HUES6 (cell line): ENCODE measurements around the gene HSD17B12.

Experiments
- H3K27ac ChIP-seq: 2 replicates; pipeline ENCODE4 v1.7.0; 2013; ENCODE audit warnings: low read depth, mild to moderate bottlenecking, low read length, inconsistent platforms
- H3K27me3 ChIP-seq: 2 replicates; pipeline ENCODE4 v1.6.1; 2013; ENCODE audit warnings: low read length; ENCODE audit not compliant: control insufficient read depth, insufficient read depth
- H3K36me3 ChIP-seq: 2 replicates; pipeline ENCODE4 v1.6.1; 2013; ENCODE audit warnings: low read length; ENCODE audit not compliant: control insufficient read depth, insufficient read depth
- H3K4me1 ChIP-seq: 2 replicates; pipeline ENCODE4 v1.6.1; 2013; ENCODE audit warnings: low read length; ENCODE audit not compliant: control insufficient read depth, insufficient read depth
- H3K4me3 ChIP-seq: 2 replicates; pipeline ENCODE4 v1.5.1; 2013; ENCODE audit warnings: low read depth, low read length
- H3K9ac ChIP-seq: one replicate; pipeline ENCODE4 v1.6.1; 2013; ENCODE audit warnings: mild to moderate bottlenecking, low read length
- H3K9me3 ChIP-seq: 2 replicates; pipeline ENCODE4 v1.6.1; 2013; ENCODE audit warnings: low read depth, low read length; ENCODE audit not compliant: control insufficient read depth, insufficient read depth

The HSD17B12 gene

DNA sequence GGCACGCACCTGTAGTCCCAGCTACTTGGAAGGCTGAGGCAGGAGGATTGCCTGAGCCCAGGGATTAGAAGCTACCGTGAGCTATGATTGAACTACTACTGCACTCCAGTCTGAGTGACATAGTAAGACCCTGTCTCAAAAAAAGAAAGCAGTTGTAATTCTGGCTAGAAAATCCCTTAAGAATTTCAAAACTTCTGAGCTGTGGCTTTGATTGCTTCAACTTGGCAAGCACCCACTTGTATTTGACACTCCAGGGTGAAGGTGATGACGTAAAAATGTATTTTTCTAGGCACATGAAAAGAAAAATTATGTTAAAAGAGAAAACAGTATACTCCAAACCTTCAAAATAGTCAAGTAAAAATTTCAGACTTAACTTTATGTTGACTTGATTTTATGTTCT, 176.5 kb downstream of the HSD17B12 start:
- Histone ChIP-seq H3K4me3 (no peak overlapping the region), H3K9me3 (peaks cover 3% of the 10 kb centered on the region; the same call in 1 of the 2 replicates), H3K36me3 (peaks cover 21% of the 10 kb centered on the region), H3K4me1 (no peaks in the 10 kb centered on the region), H3K9ac (no peak overlapping the region), H3K27me3 (no peaks in the 10 kb centered on the region), H3K27ac (no peak overlapping the region)

DNA sequence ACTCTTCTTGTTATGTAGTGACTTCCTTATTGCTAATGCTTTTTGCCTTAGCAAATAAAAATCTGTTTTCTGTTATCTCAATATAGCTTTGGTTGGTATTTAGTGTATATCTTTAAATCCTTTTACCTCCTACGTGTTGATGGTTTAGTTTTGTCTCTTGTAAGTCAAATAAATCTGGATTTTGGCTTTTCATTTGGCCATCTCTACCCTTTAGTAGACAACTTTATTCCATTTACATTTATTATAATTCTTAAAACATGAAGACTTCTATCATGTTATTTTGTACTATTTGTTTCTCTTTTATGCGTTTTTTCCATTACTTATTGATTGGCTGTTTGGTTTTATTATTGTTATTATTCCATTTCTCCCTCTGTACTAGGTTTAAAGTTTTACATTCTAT, 180.6 kb downstream of the HSD17B12 start:
- H3K27me3 ChIP-seq: no peaks in the 10 kb centered on the region
- H3K36me3 ChIP-seq: 0 out of 2 replicates have a peak, but pooled peaks cover 4% of the 10 kb centered on the region
- H3K27ac ChIP-seq: no peak overlapping the region
- no peak overlapping the region for H3K9ac ChIP-seq
- peaks cover 3% of the 10 kb centered on the region; the same call in 1 of the 2 replicates for H3K9me3 ChIP-seq
- no peak overlapping the region for H3K4me3 ChIP-seq
- H3K4me1 ChIP-seq: no peaks in the 10 kb centered on the region

DNA sequence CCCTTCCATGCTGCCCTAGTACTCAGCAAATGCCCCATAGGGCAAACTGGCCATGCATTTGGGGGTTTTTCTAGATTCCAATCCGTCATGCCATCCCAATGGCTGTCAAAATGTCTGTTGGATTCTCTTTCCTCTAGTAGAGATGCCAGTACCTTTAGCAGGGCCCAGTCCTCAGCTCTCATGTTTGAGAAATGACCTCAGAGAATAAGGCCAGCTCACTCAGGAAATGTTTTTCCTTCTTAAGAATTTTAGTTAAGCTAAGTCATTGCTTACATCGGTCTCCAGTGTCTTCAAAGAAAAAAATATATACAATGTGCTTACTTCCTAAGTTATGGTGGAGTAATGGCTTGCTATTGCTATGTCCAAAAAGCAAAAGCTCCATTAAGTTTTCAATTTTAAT, 186.0 kb downstream of the HSD17B12 start:
- no peak overlapping the region for H3K27ac ChIP-seq
- H3K9me3 ChIP-seq: no peaks in the 10 kb centered on the region
- no peak overlapping the region for H3K4me3 ChIP-seq
- H3K27me3 ChIP-seq: peaks cover 6% of the 10 kb centered on the region; the same call in 1 of the 2 replicates
- H3K4me1 ChIP-seq: no peaks in the 10 kb centered on the region
- no peak overlapping the region for H3K9ac ChIP-seq
- H3K36me3 ChIP-seq: no peaks in the 10 kb centered on the region

DNA sequence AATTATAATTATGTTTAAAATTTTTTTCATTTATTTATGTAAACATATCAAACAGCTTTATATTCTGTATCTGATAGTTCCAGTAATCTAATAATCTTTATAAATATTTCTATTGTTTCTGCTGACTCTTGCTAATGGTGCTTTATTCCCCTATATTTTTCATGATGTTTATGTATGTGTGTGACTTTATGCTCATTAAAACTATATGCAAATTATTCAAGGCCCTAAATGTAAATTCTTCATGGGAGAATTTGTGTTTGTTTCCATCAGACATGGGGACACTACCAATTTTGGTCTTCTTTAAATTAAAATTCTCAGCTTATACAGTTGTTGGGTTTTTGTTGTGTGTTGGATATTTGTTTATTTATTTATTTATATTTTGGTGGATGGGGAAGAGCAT, 186.4 kb downstream of the HSD17B12 start:
- Histone ChIP-seq H3K4me1 (no peaks in the 10 kb centered on the region), H3K36me3 (no peaks in the 10 kb centered on the region), H3K9ac (no peak overlapping the region), H3K4me3 (no peak overlapping the region), H3K27me3 (peaks cover 6% of the 10 kb centered on the region; the same call in 1 of the 2 replicates), H3K27ac (no peak overlapping the region), H3K9me3 (no peaks in the 10 kb centered on the region)

DNA sequence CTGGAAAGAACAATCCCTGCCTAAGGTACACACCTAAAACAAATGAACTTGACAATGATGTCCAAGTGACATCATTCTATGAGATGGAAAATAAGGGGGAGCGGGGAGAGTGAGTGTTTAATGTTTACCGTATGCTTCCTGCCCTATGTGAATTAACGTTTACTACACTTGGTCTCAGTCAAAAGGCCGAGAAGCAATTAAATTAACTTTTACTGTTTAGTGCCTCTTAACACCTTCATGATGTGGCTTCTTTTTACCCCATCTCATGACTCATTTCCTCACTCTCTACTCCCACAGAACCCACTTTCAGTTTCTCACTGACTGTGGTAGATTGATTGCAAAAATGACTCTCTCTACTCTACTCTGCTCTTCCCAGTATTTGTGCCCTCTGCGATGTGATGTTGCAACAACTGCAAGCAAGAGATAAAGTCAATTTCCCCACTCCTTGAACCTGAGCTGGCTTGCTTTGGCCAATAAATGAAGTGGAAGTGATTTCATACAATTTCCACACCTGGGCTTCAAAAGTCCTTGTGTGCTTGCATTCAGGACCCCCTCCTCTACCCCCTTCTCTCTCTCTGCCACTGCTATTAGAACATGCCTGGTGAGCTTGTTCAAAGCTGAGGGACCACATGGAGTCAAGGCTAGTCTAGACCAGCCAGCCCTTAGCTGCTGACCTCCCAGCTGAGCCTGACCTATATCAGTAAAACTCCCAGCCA, 188.5 kb downstream of the HSD17B12 start:
- no peak overlapping the region for H3K4me3 ChIP-seq
- H3K36me3 ChIP-seq: no peaks in the 10 kb centered on the region
- H3K9me3 ChIP-seq: peaks cover 4% of the 10 kb centered on the region; the same call in 1 of the 2 replicates
- H3K9ac ChIP-seq: no peak overlapping the region
- H3K27ac ChIP-seq: no peak overlapping the region
- H3K27me3 ChIP-seq: peaks cover 14% of the 10 kb centered on the region
- H3K4me1 ChIP-seq: no peaks in the 10 kb centered on the region

DNA sequence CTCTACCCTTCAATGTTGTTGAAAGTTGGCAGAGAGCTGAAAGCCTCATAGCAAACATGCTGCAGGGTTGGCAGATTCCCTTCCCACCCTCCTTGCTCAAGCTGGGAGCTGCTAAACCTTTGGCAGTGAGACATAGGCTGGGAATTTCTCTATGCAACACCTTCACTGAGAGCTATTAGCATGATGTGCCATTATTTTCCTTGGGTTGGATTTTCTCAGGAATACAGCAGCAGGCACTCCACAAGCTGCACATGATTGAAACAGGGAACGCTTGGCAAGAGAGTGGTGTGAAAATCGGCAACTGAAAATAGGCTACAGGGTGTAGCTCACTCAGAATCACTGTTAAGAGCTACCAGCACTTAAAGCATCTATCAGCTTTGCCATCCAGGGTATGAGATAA, 190.5 kb downstream of the HSD17B12 start:
- H3K27me3 ChIP-seq: peaks cover 27% of the 10 kb centered on the region
- no peak overlapping the region for H3K27ac ChIP-seq

DNA sequence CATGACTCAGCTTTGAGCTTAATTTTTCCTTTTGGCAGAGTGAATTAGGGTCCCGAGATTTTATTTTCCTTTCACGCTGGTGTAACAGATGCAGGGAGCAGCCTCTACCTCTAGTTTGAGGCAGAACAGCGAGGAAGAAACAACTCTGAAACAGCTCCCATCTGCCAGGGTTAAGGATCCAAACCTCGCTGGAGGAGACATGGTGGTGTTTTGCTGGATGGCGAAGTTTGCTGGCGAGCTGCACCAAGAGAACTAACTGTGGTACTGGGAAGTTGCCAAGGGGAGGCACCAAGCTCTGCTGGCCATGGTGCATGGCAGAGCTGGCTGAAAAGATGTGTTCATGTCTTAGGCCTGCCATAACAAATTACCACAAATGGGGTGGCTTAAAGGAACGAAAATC, 192.5 kb downstream of the HSD17B12 start:
- no peaks in the 10 kb centered on the region for H3K4me1 ChIP-seq
- no peak overlapping the region for H3K27ac ChIP-seq
- H3K9me3 ChIP-seq: peaks cover 4% of the 10 kb centered on the region; the same call in 1 of the 2 replicates
- no peaks in the 10 kb centered on the region for H3K36me3 ChIP-seq
- peaks cover 39% of the 10 kb centered on the region for H3K27me3 ChIP-seq
- no peak overlapping the region for H3K4me3 ChIP-seq
- H3K9ac ChIP-seq: no peak overlapping the region

More for the DNA sequence above, 190.5 kb downstream of the HSD17B12 start:
- no peaks in the 10 kb centered on the region for H3K36me3 ChIP-seq
- no peaks in the 10 kb centered on the region for H3K4me1 ChIP-seq
- peaks cover 4% of the 10 kb centered on the region; the same call in 1 of the 2 replicates for H3K9me3 ChIP-seq
- H3K4me3 ChIP-seq: no peak overlapping the region
- no peak overlapping the region for H3K9ac ChIP-seq

DNA sequence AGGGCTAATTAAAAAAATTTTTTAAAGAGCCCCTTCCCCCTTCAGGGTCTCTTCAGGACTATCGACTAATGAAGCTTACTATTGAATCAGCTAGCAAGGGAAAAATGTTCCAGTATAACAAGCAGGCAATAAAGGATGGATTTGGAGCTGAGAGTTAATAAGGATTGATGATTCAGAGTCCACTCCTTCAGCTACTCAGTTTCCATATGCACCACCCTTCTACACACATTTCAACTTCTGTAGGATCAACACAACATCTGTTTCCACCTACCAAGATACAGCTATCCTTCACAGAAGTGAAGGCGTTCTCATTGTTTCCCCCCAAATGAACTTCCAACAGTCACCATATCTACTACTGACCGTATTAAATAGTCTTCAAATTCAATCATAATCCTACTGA, 193.5 kb downstream of the HSD17B12 start:
- no peak overlapping the region for H3K9ac ChIP-seq
- no peaks in the 10 kb centered on the region for H3K36me3 ChIP-seq
- no peaks in the 10 kb centered on the region for H3K4me1 ChIP-seq
- peaks cover 49% of the 10 kb centered on the region for H3K27me3 ChIP-seq
- H3K9me3 ChIP-seq: peaks cover 4% of the 10 kb centered on the region; the same call in 1 of the 2 replicates
- H3K27ac ChIP-seq: no peak overlapping the region
- no peak overlapping the region for H3K4me3 ChIP-seq

DNA sequence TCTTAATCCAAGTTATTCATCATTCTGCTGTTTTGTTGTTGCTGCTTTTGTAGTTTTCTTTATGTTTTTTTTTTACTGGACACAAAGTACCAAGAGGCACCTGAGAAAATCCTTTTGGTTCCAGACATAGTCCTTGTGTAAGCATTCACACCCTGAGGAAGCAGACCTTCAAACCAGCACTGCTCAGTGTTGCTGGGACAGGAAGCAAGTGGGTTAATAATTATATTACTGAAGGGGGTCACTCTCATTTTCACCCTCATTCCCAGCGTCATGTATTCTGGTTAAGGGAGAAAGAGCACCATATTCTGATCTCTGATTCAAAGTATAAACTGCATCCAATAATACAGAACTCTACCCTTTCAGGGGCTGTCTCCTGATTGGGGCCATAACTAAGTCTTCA, 194.2 kb downstream of the HSD17B12 start:
- peaks cover 4% of the 10 kb centered on the region; the same call in 1 of the 2 replicates for H3K9me3 ChIP-seq
- no peaks in the 10 kb centered on the region for H3K36me3 ChIP-seq
- no peak overlapping the region for H3K27ac ChIP-seq
- peaks cover 45% of the 10 kb centered on the region for H3K27me3 ChIP-seq
- H3K4me1 ChIP-seq: no peaks in the 10 kb centered on the region
- no peak overlapping the region for H3K4me3 ChIP-seq
- H3K9ac ChIP-seq: no peak overlapping the region

DNA sequence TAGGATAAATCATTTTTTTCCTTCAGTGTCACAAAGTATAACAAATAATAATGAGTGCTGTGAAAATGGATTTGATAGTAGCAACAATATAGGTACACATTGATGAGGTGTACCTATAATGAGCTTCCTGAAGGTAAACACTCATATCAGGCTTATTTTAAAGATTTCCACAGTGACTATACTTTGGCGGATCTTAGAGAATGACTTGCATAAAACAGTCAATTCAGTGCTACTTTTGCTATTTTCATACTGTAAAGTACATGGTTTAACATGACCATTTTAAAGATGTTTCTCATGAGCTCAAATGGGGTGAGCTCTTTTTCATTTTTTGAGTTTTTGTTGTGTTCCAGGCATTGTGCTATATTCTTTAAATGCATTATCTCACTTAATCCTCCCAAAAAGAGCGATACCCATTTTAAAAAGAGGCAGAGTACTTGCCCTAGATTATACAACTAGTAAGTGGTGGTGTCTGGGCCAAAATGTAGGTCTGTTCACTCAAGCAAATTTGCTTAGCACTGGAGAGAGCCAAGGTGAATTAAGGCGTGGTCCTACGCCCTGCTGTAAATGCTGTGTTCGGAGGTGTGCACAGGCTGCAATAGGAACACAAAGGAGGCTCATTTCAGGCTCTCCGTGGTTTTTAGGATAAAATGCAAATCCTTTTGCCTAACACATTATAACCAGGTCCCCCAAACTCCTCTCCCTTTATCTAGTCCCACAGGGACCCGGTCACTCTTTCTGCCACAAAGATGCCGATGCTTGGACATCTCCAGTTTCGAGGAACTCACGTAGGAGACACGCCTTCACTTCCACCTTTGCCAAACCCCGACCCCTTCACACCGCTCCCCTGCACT, 199.5 kb downstream of the HSD17B12 start:
- Histone ChIP-seq H3K27me3 (peaks cover 28% of the 10 kb centered on the region), H3K36me3 (no peaks in the 10 kb centered on the region), H3K9ac (no peak overlapping the region), H3K9me3 (no peaks in the 10 kb centered on the region), H3K27ac (no peak overlapping the region), H3K4me3 (peak overlapping the region; percentile 65), H3K4me1 (no peaks in the 10 kb centered on the region)

DNA sequence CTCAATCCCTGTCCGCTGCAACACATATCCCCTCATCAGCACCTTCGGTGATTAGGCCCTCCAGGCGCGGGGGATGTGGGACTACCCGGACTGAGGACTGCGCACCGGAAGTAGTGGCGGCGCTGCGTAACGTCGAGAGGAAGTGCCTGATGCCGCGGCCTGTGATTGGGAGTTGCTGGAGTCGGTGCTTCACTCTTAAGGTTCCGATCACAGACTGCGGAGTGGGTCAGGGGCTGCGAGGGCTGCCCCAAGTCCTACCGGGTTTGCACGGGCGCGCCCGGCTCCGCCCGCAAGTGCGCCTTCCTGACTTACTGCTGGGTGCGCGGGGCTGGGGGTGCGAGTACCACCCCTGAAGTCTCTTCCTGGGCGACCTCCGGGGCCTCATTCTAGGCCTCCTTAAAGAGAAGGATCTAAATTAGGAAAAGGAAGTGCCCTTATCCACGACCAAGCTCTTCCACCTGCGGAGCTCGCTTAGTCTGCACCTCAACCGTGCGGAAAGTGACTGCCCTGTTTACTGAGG, 200.2 kb downstream of the HSD17B12 start, which contains the start of gene ALKBH3:
ALKBH3 (plus strand) TSS at position 192 of the 520 bp plus-strand sequence. CDS start 1,822 bp downstream, outside the sequence.
- H3K27me3 ChIP-seq: peaks cover 24% of the 10 kb centered on the region
- peak within 1 kb of the TSS; percentile 75 for H3K9ac ChIP-seq
- no peaks in the 10 kb centered on the region for H3K36me3 ChIP-seq
- H3K4me1 ChIP-seq: no peaks in the 10 kb centered on the region
- no peak within 1 kb of the TSS for H3K27ac ChIP-seq
- H3K4me3 ChIP-seq: peak within 1 kb of the TSS; percentile 65
- no peaks in the 10 kb centered on the region for H3K9me3 ChIP-seq
